GM21529 (cell line): ENCODE measurements around the gene MYO18A.
"Not testable (repeated sequence)": the region's sequence is repeated elsewhere in the genome, so short reads cannot be mapped to it uniquely, and the experiment has no call there.

Experiments
- ATAC-seq: cut with Tn5 transposase; IDR thresholded peaks from one replicate; pipeline ENCODE4 v1.9.1; 2021; ENCODE audit not compliant: unreplicated experiment

Gene MYO18A

DNA sequence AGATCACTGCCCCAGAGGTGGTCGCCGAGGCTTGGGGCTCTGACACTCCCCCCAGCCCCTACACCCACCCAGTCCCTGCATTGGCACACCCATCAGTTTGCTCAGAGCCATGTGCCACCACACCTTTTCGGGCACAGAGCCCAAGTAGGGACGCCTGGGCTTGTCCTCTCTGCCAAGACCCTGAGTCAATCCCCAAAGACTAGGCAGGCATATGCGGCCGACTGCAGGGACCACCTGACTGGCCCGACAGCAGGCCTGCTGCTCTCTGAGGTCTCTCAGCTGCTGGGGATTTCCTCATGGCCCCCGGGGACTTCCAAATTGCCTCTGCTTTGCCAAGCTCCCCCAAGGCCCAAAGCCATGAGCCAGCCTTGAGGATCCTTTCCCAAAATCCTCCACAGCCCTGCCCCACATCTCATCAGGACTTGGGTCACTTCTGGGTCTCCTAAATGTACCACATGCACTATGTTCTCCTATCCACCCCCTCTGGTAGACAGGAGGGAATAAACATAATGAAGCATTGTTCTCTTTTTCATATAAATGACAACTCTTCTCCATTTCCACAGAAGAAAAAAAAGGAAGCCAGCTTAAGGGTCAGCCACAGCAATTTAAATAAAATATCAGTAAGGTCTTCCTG, 30.6 kb downstream of the MYO18A start:
- ATAC-seq: no peak

DNA sequence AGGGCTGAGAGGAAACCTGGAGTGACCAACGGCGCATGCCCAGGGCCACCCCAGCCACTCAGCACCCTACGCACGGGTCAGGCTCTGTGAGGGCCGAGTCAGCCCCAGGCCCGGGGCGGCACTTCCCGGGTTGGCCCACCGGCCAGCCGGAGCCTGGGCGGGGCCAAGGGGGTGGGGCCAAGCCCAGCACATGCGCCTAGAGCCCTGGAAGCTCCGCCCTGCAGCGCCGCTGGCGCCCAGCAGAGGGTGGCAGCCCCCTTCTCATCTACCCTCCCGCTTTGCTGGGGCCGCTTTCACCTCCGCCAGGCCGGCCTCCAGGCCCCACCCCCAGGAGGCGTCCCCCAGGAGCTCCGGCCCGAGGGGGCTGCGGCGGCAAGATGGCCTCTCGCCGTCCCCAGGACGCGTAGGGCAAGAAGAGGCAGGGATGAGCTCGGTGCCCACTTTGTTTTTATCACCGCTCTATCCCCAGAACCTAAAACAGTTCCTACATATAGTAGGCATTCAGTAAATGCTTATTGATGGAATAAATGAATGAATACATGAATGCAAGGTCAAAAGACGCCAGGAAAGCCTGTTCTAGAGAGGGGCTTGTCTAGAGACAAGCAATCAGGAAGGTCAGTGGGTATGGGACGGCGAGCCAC, 31.3 kb downstream of the MYO18A start:
- peak; percentile 89 for ATAC-seq

DNA sequence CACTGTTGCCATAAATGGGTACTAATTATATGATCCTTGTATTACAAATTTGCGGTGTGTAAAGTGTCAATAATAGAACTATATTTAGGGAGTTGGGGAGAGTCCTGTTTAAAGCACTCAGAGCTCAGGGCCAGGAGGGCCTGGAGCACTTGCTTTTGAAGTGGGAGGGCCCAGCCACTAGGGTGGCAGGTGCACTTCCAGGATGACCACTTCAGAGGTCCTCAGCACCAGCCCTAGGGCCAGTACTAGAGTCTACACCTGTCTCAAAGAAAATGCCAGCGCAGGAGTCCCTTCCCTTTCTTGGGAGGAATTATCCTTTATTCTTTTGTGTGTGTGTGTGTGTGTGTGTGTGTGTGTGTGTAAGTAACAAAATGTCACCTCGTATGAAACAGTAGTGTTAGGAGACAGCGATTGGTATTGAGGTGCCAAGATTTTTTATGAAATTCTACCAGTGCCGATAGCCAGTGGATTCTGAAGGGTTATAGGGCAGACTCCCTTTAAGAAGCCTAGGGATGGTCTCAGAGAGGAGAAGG, 31.9 kb downstream of the MYO18A start:
- no peak for ATAC-seq

DNA sequence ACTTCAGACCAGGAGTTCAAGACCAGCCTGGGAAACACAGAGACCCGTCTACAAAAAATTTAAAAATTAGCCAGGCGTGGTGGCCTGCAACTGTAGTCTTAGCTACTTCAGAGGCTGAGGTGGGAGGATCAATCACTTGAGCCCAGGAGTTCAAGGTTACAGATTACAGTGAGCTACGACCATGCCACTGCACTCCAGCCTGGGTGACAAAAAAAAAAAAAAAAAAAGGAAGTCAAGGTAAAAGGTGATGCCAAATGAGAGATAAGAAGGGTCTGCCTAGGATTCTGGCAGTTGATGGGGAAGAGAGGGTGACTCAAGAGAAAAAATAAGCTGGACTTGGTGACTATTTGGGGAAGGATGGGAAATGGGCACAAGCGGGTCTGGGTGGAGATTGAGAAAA, 32.5 kb downstream of the MYO18A start:
- ATAC-seq: no peak

DNA sequence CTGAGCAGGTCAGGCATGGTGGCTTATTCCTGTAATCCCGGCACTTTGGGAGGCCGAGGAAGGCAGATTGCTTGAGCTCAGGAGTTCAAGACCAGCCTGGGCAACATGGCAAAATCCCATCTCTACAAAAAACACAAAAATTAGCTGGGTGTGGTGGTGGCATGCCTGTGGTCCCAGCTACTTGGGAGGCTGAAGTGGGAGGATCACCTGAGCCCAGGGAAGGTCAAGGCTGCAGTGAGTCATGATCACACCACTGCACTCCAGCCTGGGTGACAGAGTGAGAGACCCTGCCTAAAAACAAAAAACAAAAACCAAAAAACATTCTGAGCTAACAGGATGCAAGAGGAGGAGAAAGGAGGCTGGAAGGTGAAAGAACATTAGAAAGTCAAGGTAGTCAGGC, 33.0 kb downstream of the MYO18A start:
- not testable (repeated sequence) for ATAC-seq

DNA sequence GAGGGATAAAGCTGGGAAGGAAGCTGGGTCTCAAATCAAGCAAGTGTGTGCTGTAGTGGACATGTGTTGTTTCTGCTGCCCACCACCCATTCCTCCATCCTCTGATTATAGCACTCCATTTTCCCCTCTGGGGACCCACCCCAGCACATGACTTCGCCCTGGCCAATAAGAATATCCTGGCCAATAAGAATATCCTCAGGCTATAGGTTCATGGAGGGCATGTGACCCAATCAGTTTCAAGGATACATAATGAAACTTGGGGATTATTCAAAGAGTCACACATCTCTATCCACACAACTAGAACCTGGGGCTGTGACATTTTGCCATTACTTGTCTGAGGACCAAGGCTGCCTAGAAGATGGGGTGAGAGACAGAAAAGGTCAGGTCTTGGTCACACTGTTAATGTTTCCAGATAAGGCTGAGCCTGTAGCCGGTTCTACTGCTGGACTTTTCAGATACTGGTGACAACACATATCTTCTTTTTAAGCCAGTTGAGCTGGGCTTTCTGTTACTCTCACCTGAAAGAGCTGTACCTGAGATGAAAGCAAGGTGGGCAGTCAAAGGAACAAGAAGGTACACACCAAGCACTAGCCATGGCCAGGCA, 33.7 kb downstream of the MYO18A start:
- no peak for ATAC-seq

DNA sequence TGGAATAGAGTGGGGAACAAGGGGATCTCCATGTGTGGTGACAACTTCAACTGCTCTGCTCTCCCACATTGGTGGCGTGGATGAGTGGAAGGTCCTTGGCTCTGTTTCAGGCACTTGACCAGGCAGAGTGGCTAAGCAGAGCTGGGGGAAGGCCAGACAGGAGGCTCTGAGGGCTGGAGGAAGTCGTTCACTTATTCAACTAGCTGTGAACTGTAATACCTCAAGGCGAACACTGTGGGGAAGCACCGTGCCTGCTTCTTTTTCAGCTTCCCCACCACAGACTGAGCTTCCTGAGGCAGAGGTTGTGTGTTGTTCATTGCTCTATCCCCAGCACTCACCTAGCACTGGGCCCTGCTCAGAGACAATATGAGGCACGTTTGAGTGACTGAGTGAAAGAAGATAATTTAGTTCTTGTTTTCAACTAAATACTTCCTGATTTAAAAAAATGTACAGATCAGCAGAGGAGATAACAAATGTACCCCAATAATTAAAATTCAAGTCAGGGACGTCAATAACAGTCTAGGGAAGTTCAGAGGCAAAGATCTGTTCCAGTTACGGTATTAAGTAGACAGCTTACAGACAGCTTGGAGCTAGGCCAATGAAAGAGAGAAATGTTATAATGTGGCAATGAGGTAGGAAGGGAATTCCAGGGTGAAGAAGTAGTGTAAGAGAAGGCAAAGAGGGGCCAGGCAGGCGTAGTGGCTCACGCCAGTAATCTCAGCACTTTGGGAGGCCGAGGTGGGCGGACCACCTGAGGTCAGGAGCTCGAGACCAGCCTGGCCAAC, 34.7 kb downstream of the MYO18A start:
- ATAC-seq: no peak

DNA sequence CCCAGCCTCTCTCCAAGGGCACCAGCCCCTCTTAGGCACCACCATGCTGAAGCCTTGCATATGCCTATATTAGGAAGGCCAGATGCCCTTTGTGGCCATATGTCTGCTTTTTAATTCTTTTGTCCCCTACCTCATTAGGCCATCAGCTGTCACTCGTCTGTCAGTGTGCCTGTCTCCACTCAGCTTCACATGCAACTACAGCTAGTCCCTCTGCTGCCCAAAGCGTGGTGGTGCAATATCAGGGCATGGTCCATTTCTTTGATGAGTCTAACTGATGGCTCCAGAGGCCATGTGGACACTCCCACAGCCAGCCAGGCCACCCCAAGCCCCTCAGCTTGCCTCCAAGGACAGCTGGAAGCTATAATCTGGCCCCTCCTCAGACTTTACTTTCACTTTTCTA, 36.3 kb downstream of the MYO18A start:
- no peak for ATAC-seq

DNA sequence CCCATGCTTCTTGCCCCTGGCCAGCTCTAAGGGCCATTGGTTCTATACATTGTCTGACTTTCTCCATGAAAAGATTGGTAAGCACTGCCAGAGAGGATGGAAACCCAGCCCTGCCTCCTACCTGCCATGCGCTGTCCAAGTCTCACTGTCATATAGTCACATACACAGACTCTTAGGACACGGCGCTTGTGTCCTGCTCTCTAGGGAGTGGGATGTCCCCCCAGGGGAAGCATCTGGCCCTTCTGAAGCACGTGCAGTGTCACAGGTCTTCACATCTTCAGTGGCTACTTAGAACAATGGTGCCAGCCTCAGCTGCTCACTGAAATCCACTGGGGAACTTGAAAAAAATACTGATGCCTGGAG, 38.7 kb downstream of the MYO18A start:
- no peak for ATAC-seq

DNA sequence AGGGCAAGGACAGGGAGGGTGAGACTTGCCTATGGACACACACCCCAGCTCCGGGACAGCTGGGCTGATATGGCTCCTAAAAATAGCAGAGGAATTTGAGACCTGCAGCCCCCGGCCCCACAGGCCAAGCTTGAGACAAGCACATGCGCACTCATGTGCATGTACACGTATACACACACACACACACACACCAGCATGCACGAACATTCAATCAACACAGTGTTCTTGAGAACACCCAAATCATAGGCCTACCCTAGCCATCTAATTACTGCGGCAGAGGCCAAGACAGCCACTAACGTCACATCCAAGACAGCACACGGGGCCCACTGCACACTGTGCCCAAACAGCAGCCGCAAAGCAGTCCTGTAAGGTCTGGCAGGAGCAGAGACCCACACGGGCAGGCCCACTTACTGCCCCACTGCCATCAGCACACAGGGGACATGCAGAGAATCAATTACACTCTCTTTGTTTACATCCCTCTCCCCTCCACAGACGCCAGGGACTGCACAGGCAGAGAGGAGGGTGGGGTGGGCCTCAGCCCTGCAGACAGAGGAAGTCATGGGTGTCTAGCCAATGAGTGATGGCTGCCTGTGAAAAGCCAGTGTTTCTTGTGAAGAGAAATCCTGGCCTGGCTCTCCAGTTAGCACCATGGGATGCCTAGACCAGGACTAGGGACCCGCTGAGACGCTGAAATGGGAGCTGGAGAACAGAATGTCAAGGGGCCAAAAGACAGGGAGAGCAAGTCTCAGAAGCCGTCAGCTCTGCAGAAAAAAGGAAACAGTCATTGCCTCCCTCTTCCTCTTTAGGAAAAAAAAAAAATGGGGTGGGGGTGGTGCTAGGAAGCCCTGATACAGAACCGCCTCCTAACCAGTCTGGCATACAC, 39.3 kb downstream of the MYO18A start:
- no peak for ATAC-seq

DNA sequence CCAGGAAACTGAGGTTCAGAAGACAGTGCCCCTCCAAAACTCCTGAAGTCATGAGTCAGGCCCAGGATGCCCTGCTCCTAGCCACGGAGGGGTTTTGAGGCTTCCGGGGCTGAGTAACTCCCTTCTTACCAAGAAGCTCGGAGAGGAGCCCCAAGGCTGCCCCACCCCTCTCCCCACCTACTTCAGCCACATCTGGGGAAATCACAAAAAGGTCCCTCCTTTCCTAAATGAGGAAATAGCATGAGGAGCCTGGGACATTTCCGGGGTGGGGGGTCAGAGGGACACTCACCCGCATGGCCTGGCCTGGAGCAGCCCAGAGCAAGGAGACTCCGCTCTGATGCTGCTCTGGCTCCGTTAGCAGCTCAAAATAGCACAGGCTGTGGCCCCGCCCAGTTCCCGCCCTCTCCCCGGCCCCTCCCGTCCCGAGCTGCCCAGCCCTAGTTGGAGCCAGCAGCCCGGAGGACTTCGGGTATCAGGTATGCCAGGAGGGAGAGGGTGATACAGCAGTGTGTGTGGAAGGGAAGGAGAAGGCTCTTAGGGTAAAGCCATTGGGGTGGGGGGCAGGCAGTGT, 40.1 kb downstream of the MYO18A start:
- peak; percentile 53 for ATAC-seq

DNA sequence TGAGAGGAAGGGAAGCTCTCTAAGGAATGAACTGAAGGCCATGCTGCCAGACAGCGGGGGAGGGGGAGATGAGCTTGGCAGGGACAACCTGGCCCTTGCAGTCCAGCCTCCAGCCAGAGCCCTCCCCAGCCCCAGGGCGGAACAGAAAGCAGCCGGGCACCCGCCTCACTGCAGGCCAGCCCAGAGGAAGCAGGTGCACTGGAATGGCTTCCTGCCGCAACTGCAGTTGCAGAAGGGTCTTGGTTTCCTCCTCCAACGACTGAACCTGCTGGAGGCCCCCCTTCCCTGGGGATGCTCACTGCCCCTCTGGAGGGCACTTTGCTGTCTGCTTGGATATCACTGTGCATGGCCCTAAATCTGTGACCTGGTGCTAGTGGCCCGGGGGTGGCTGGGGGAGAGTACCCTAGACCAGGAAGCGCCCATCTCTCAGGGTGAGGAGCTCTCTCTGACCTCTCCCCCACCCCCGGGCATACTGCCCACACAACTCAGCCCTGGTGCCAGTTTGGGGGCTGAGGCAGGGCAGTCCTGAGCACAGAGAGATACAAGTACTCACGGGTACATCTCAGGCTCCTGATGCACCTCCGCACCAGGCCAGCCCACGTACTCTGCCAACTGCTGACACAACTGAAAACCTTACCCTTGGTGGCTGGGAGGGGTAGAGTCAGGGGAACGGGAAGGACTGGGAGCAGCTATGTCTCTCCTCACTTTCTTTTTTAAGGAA, 41.1 kb downstream of the MYO18A start:
- peak; percentile 43 for ATAC-seq

DNA sequence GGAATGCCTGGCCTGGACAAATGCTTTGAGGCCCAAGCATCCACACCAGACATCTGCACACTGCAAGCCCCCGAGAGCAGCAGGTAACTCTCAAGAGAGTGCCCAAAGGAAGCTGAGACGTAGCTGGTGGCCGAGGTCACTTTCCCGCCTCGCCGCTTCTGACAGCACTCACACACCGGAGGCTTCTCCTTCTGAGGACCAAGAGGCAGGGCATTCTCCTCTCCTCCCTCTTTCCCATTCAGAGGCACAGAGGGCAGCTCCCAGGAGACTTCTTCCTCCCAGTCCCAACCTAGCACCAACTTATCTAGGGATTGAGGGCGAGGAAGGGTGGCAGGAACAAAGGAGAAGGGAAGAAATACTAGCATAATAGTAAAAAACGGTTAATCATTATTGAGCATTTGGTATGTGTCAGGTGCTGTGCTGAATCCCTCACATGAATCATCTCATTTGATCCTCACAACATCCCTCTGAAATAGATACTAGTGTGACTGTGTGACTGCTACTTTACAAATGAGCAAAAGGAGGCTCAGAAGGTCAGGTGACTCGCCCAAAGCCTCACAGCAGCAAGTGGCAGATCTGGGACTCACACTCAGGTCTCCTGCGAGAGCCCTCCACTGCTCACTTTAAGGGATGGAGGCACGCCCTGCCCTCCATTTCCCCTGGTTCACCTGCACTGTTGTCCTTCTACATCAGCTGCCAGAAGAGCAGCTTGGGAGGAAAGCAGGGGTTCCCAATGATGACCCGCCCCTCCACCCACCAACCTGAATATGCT, 41.8 kb downstream of the MYO18A start:
- ATAC-seq: peak; percentile 36

DNA sequence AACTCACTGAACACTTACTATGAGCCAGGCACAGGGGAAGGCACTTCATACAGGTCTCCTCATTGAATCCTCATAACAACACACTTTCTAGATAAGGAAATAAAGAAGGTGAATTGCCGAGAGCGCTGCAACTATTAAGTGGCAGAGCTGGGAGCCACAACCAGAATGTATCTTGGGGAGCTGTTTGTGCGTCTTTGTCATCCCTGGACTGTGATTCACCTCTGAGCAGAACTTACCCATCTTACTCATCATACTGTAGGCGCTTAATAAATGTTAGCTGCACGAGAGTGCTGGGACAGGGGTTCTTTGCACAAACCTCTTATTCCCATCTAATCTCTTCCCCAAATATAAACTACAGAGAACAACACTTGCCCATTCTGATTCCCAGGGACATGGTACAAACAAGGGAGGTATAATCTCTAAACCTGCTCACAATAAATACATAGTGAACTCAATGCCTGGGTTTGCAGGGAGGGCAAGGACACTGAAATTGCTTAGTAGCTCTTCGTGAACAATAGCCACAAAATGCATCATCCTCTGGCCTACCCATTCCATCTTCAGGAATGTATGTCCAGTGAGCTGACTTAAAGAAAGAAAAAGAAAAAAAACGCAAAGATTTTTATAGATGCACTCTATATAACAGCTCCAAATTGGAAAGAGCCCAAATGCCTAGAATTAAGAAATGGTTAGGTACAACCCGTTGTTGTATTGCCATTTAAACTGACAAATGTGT, 43.0 kb downstream of the MYO18A start:
- no peak for ATAC-seq

DNA sequence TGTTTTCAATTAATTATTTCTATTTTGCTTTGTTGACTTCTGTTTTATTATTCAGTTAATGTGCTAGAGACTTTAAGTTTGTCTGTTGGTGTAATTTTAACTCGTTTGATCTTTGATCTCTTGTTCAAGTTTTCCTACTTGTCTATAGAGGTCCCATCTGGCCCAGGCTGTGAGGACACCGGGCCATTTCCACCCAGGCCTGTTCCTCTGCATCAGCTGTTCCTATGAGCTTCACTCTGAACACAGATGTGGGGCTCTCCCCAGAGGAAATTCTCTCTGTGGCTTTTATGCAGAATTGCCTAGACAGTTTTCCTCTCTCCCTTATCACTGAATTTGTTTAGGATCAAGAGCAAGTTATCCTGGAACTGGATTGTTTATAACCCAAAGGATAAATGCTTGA, 44.7 kb downstream of the MYO18A start:
- no peak for ATAC-seq

DNA sequence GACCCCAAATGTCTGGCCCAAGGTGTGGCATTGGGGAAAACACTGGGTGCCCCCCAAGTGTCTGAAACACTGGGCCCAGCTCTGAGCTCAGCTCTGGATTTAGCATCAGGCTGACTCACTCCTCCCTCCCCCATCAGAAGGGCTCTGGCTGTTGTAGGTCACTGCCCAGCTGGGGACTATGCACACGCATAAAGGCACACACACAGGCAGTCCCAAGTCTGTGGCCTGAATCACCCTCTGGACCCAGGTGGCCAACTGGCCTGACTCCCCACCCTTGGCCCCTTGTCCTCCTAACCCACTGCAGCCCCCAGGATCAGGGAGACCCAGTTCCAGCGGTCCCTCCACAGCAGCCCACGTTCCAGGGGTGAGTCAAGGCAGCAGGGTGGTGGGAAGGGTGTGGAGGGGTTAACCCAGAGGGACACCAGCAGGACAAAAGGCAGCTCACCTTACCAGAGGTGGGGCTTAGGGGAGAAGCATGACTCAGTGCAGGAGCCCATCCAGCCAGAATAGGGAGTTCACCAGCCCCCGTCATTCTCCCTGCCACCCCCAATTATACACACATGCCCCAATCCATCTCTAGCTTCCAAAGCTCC, 47.0 kb downstream of the MYO18A start:
- ATAC-seq: no peak

DNA sequence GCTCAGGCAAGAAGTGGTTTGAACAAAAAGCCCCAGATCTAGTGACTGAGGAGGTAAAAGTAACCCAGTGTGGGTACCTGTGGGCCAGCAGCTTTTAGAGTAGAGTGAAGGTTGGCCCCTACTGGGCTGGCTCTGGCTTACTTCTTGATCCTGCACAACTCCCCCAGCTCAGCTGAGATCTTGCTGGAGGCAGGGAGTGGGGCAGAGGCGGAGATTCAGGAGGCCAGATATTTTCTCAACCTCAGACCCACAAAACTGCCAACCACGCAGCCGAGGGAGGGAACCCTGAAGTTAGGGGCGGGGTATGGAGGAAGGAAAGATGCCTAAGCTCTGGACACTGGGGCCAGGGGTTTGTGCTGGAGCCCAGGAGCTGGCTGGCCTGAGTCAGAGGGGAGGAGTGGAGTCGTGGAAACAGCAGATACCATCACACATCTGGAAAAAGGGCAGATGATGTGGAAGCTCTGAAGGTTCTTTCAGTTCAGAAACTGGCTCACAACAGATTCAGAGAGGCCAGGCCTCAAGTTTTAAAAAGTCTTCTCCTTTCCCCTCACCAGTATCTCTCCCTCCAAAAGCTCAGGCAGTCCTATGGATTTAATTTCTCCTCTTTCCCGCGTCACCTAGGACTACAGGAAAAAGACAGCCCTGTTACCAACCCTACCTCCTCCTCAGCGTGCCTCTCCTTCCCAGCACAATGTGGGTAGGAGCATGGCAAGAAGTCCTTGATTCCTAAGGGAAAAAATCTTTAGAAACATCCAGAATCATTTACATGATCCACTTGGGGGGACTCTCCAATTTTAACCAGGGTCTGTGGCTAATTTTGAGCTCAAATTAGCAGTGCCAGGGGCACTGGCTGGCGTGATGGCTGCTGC, 48.1 kb downstream of the MYO18A start:
- no peak for ATAC-seq
